Activated CD8-positive, alpha-beta T cell treated with anti-CD3 and anti-CD28 coated beads for 36 hours (primary cell): ENCODE measurements around the gene ATG16L2. TPM values are rescaled to one million over a fixed set of nuclear protein-coding genes. Genes with fewer than 3 reads are reported as not detected.
A peak's percentile ranks its signal among the peaks of the same experiment; 100 is the strongest.

Source experiments
- ATAC-seq: fragments of 200-7000 bp; cut with Tn5 transposase; one replicate; pipeline ENCODE4 v1.10.0; 2021; ENCODE audit warnings: mild to moderate bottlenecking, moderate library complexity
- CTCF ChIA-PET: fragments of 350-600 bp; sonication (Branson Sonifier 250); formaldehyde crosslinking; loops from one replicate; lab custom pipeline; 2021; ENCODE audit warnings: antibody characterized with exemption; lab: Charles Lee
- POLR2A ChIA-PET: fragments of 350-600 bp; sonication (Branson Sonifier 250); formaldehyde crosslinking; loops from one replicate; lab custom pipeline; 2021; ENCODE audit warnings: antibody characterized with exemption; lab: Charles Lee
- DNase-seq: peaks from one replicate; pipeline ENCODE4 v3.0.0-alpha.2; 2020
- H3K27ac Mint-ChIP-seq: one replicate; pipeline ENCODE4 v1.8.0; 2021; ENCODE audit warnings: mild to moderate bottlenecking, mixed read lengths
- H3K27me3 Mint-ChIP-seq: one replicate; pipeline ENCODE4 v1.8.0; 2021; ENCODE audit warnings: mixed read lengths
- H3K36me3 Mint-ChIP-seq: one replicate; pipeline ENCODE4 v1.8.0; 2021; ENCODE audit warnings: low read depth, mixed read lengths
- H3K4me1 Mint-ChIP-seq: one replicate; pipeline ENCODE4 v1.8.0; 2021; ENCODE audit warnings: low read depth, mixed read lengths
- H3K4me3 Mint-ChIP-seq: one replicate; pipeline ENCODE4 v1.8.0; 2021; ENCODE audit warnings: mild to moderate bottlenecking, moderate library complexity, mixed read lengths
- H3K9me3 Mint-ChIP-seq: one replicate; pipeline ENCODE4 v1.8.0; 2021; ENCODE audit warnings: mixed read lengths
- intact Hi-C: fragments of 100-400 bp; cut with micrococcal nuclease; formaldehyde crosslinking; loops from one replicate; pipeline ENCODE4 v1.10.0; 2022
- total RNA-seq, 2 experiments: library from RNA; stranded (reverse); gene quantifications; one replicate each; pipeline ENCODE4 v1.2.3, GENCODE V29; 2021
- TF ChIP-seq, protein P1 (sequence below): fragments of 200-600 bp; IDR thresholded peaks from one replicate; pipeline ENCODE4 v1.8.0; 2022; ENCODE audit warnings: antibody characterized with exemption, mild to moderate bottlenecking

Gene ATG16L2
- total RNA-seq, 2 experiments from 2014 or later = 70.8 to 71.4 TPM

DNA sequence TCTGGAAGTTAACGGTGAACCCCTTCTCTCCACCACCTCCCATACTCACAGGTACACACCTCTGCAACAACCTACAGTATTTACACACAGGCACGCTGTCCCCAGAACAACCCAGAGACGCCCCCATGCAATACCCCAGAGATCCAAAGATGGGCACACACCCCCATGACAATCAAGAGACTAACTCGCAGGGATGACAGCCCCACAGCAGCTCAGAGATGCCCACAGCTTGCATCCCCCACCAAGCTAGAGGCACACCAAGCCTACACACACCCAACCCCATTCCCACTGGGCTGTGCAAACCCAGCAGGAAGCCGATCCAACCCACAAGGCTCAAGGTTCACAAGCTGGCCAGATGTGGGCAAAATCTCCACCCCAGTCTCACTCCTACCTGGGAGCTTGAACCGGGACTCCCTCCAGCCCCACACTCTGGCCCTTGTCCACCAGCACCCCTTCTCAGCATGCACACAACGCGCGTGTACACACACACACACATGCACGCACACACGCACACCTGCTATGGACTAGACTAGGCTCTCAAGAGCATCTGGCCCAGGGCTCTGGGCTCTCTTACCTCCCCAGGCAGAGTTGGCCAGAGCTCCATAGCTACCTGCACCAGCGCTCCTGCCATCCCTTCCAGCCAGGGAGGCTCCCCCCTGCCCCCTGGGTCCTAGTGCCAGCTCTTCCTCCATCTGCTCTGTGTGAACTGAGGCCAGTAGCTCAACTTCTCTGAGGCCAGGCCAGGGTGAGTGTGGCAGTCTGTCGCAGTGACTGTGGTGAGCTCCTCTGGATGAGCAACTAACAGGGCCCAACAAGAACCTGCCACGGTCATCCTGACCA is 31.9 kb upstream of the ATG16L2 start:
- POLR2A ChIA-PET = interaction anchor here (0.6 to 1.6 kb wide), 7 partner anchors 10 to 116 kb away, joined by 3 to 8 read pairs (median 3); no protein-coding TSS in a partner anchor
- TF ChIP-seq, protein P1, sequence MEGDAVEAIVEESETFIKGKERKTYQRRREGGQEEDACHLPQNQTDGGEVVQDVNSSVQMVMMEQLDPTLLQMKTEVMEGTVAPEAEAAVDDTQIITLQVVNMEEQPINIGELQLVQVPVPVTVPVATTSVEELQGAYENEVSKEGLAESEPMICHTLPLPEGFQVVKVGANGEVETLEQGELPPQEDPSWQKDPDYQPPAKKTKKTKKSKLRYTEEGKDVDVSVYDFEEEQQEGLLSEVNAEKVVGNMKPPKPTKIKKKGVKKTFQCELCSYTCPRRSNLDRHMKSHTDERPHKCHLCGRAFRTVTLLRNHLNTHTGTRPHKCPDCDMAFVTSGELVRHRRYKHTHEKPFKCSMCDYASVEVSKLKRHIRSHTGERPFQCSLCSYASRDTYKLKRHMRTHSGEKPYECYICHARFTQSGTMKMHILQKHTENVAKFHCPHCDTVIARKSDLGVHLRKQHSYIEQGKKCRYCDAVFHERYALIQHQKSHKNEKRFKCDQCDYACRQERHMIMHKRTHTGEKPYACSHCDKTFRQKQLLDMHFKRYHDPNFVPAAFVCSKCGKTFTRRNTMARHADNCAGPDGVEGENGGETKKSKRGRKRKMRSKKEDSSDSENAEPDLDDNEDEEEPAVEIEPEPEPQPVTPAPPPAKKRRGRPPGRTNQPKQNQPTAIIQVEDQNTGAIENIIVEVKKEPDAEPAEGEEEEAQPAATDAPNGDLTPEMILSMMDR = no peak
- no peaks in the 10 kb centered on the region for H3K27me3 Mint-ChIP-seq
- ATAC-seq (peak; percentile 32), DNase-seq (no peak)
- H3K4me1 Mint-ChIP-seq = peaks cover 24% of the 10 kb centered on the region
- H3K9me3 Mint-ChIP-seq = no peaks in the 10 kb centered on the region
- no peaks in the 10 kb centered on the region for H3K36me3 Mint-ChIP-seq
- intact Hi-C loops = no loop called here
- peak overlapping the region; percentile 61 for H3K4me3 Mint-ChIP-seq
- H3K27ac Mint-ChIP-seq = no peak overlapping the region
- CTCF ChIA-PET = interaction anchor here (0.9 to 4.1 kb wide), 3 partner anchors 11 to 57 kb away, joined by 3 to 32 read pairs (median 24); partner anchors contain the start of gene STARD10

- TF ChIP-seq, protein P1 = no peak
- Mint-ChIP-seq H3K9me3 (no peaks in the 10 kb centered on the region), H3K4me3 (no peak overlapping the region), H3K4me1 (peaks cover 34% of the 10 kb centered on the region), H3K27me3 (no peaks in the 10 kb centered on the region), H3K36me3 (no peaks in the 10 kb centered on the region), H3K27ac (no peak overlapping the region)
- intact Hi-C loops = no loop called here
- DNase-seq (no peak), ATAC-seq (no peak)
- POLR2A ChIA-PET = interaction anchor here (0.6 to 1.3 kb wide), 4 partner anchors 9 to 53 kb away, joined by 3 to 8 read pairs (median 6); no protein-coding TSS in a partner anchor
- CTCF ChIA-PET = interaction anchor here (3.1 to 4.1 kb wide), 2 partner anchors 10 to 58 kb away, joined by 24 to 32 read pairs; partner anchors contain the start of gene STARD10
These were observed 30.9 kb upstream of the ATG16L2 start for GRCh38 chr11:72783144-72783905.

- H3K4me1 Mint-ChIP-seq = peaks cover 34% of the 10 kb centered on the region
- no peak for ATAC-seq
- CTCF ChIA-PET = interaction anchor here (3.1 to 4.1 kb wide), 2 partner anchors 8 to 59 kb away, joined by 24 to 32 read pairs; partner anchors contain the start of gene STARD10
- H3K4me3 Mint-ChIP-seq = no peak overlapping the region
- no peak for DNase-seq
- no peaks in the 10 kb centered on the region for H3K9me3 Mint-ChIP-seq
- TF ChIP-seq, protein P1 = no peak
- no peak overlapping the region for H3K27ac Mint-ChIP-seq
- no peaks in the 10 kb centered on the region for H3K27me3 Mint-ChIP-seq
- intact Hi-C loops = no loop called here
- no peaks in the 10 kb centered on the region for H3K36me3 Mint-ChIP-seq
- POLR2A ChIA-PET = no interaction called here
These were observed 29.5 kb upstream of the ATG16L2 start for GRCh38 chr11:72784662-72785061.

DNA sequence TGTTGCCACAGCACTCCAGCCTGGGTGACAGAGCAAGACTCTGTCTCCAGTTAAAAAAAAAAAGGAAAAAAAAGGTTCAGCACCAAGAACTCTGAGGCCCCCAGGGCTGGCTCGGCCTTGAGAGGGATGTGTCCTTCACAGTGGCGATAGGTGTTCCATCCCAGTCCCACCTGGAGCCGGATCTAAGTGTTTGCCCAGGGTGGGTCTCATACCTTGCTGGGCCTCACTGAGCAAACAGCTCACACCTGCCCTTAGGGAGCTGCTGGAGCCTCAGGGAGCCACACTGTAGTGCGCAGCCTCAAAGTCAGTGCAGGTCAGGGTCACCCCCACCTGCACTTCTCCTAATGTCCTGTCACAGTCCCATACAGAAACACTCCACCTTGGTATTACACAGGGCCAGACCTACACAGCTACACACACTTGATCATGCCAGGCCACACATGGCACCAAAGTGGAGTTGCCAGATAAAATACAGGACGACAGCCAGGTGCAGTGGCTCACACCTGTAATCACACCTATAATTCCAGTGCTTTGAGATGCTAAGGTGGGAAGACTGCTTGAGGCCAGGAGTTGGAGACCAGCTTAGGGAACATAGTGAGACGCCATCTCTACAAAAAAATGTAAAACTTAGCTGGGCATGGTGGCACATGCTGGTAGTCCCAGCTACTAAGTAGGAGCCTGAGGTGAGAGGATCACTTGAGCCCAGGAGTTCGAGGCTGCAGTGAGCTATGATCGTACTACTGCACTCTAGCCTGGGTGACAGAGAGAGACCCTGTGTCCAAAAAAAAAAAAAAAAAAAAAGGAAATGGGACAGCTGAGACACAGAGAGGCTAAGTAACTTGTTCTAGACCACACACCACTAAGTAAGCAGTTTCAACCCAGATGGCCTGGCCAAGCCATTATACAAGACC is 27.7 kb upstream of the ATG16L2 start:
- H3K27me3 Mint-ChIP-seq = no peaks in the 10 kb centered on the region
- DNase-seq (no peak), ATAC-seq (no peak)
- peaks cover 32% of the 10 kb centered on the region for H3K4me1 Mint-ChIP-seq
- no peak overlapping the region for H3K4me3 Mint-ChIP-seq
- CTCF ChIA-PET = interaction anchor here (0.7 to 2.2 kb wide), 6 partner anchors 8 to 315 kb away, joined by 3 to 5 read pairs (median 4); no protein-coding TSS in a partner anchor
- intact Hi-C loops = no loop called here
- no peak overlapping the region for H3K27ac Mint-ChIP-seq
- TF ChIP-seq, protein P1 = no peak
- H3K9me3 Mint-ChIP-seq = no peaks in the 10 kb centered on the region
- H3K36me3 Mint-ChIP-seq = no peaks in the 10 kb centered on the region
- POLR2A ChIA-PET = interaction anchor here (0.6 to 1.3 kb wide), 3 partner anchors 36 to 552 kb away, joined by 3 to 4 read pairs (median 3); no protein-coding TSS in a partner anchor
